Spleen (tissue), 11 donors: ENCODE measurements around the gene CALR3. TPM values are rescaled to one million over a fixed set of nuclear protein-coding genes. Genes with fewer than 3 reads are reported as not detected.

ENCODE experiments used
- polyA plus RNA-seq, 3 donors: library from polyadenylated mRNA; stranded (reverse); fragments of 200-250 nt; gene quantifications; one replicate each; pipeline ENCODE4 v1.2.1, GENCODE V29; 2013
- small RNA-seq, 4 donors: library from RNA; depleted of rRNA; stranded (forward); fragments of <200 nt; gene quantifications; one replicate each; pipeline ENCODE3, GENCODE V24; 2016
- total RNA-seq, 7 donors: library from RNA; depleted of rRNA in 3 of 7; stranded (reverse); fragments of >200 nt in 3 of 7; fragmentation: NEBNext Ultra II Directional in 4 of 7; extraction: Animal tissue kit (Norgen Biotek cat#: 25700) in 4 of 7; gene quantifications; one replicate each; pipeline versions ENCODE4 v1.1.0 to v1.2.1, GENCODE V29; 2016 to 2021
- donor health status: healthy with polysubstance abuse.
- donor health status: DM: no; HTN: no; CAD: no; lungs with moderate emphysema.
- donor health status: DM: no; HTN: no; CAD: no.
- donor health status: Bipolar disorder and iron deficiency.
- donor health status: healthy.
- donor health status: DM: no; HTN: no; CAD: no.
- donor health status: DM: yes; HTN: yes; CAD: no.

The CALR3 gene
- total and polyA plus RNA-seq, 10 donors: 0.07 to 0.10 (median 0.08) TPM; not detected in 7

Small RNAs within 50 kb of the gene (small RNA-seq; reads per million reads assigned to genes)
- 0 to 0.07 (median 0) reads per million in 4 donors for gene RN7SL146P

Other genes with a start within 250 kb of the CALR3 start
- 100 to 1,000 TPM in 6 of 7 donors, 10 to 100 TPM in 1; 86.0 to 179 (median 106) TPM for gene KLF2, start 171.3 kb downstream of the CALR3 start, total RNA-seq
- 10 to 100 TPM in 2 of 3 donors, 1 to 10 TPM in 1; 9.7 to 27.1 (median 19.5) TPM for gene KLF2, start 171.3 kb downstream of the CALR3 start, polyA plus RNA-seq
- 10 to 100 TPM; 28.3 to 81.7 (median 50.3) TPM for gene EPS15L1, start 24.2 kb downstream of the CALR3 start, total RNA-seq
- gene EPS15L1, start 24.2 kb downstream of the CALR3 start, polyA plus RNA-seq: 10 to 100 TPM; 17.0 to 29.3 (median 20.0) TPM
- gene C19orf44, start 227 bp upstream of the CALR3 start, total RNA-seq: 1 to 10 TPM; 3.1 to 7.5 (median 4.8) TPM
- gene C19orf44, start 227 bp upstream of the CALR3 start, polyA plus RNA-seq: 1 to 10 TPM; 2.3 to 4.3 (median 3.8) TPM
- 10 to 100 TPM; 19.7 to 55.6 (median 43.8) TPM for gene CHERP, start 46.3 kb upstream of the CALR3 start, total RNA-seq
- gene CHERP, start 46.3 kb upstream of the CALR3 start, polyA plus RNA-seq: 10 to 100 TPM; 14.3 to 32.5 (median 16.7) TPM
- gene SLC35E1, start 76.2 kb upstream of the CALR3 start, total RNA-seq: 10 to 100 TPM; 26.8 to 36.6 (median 33.0) TPM
- 10 to 100 TPM; 13.2 to 21.8 (median 16.4) TPM for gene SLC35E1, start 76.2 kb upstream of the CALR3 start, polyA plus RNA-seq
- 10 to 100 TPM; 10.4 to 20.4 (median 17.1) TPM for gene MED26, start 132.0 kb upstream of the CALR3 start, total RNA-seq
- gene MED26, start 132.0 kb upstream of the CALR3 start, polyA plus RNA-seq: 1 to 10 TPM; 6.5 to 9.8 (median 8.8) TPM
- 10 to 100 TPM; 58.0 to 95.4 (median 82.0) TPM for gene SMIM7, start 164.0 kb upstream of the CALR3 start, total RNA-seq
- 10 to 100 TPM; 57.3 to 74.8 (median 73.6) TPM for gene SMIM7, start 164.0 kb upstream of the CALR3 start, polyA plus RNA-seq
- gene TMEM38A, start 165.0 kb upstream of the CALR3 start, total RNA-seq: 1 to 10 TPM; 1.5 to 3.9 (median 2.1) TPM
- gene TMEM38A, start 165.0 kb upstream of the CALR3 start, polyA plus RNA-seq: 1 to 10 TPM; 2.8 to 5.4 (median 3.5) TPM
- gene NWD1, start 223.7 kb upstream of the CALR3 start, total RNA-seq: under 1 TPM in 2 of 7 donors, not detected in 5; 0.03 to 0.06 TPM
- under 1 TPM; under 0.01 to 0.03 (median 0.02) TPM for gene NWD1, start 223.7 kb upstream of the CALR3 start, polyA plus RNA-seq